Mesendoderm (in vitro differentiated cells): ENCODE data around the gene ZNRF3.

Experiments used
- DNase-seq: peaks from one replicate; pipeline ENCODE4 v3.0.0; 2013
- H2AK5ac ChIP-seq: 2 replicates; pipeline ENCODE4 v1.6.1; 2013; ENCODE audit warnings: low read length, inconsistent platforms
- H2BK120ac ChIP-seq: 2 replicates; pipeline ENCODE4 v1.6.1; 2013; ENCODE audit warnings: low read depth, mild to moderate bottlenecking, low read length, moderate library complexity, mixed read lengths
- H2BK15ac ChIP-seq: replicated peaks from 2 replicates; pipeline ENCODE4 v1.6.1; 2013; ENCODE audit warnings: low read depth, mild to moderate bottlenecking, moderate library complexity
- H2BK5ac ChIP-seq: 2 replicates; pipeline ENCODE4 v1.6.1; 2013; ENCODE audit warnings: low read length, inconsistent platforms
- H3K18ac ChIP-seq: 2 replicates; pipeline ENCODE4 v1.6.1; 2013; ENCODE audit warnings: mild to moderate bottlenecking, low read length, mixed read lengths
- H3K23ac ChIP-seq: one replicate; pipeline ENCODE4 v1.6.1; 2013; ENCODE audit warnings: low read length
- H3K27ac ChIP-seq: 2 replicates; pipeline ENCODE4 v1.5.1; 2013; ENCODE audit warnings: low read depth, mild to moderate bottlenecking, inconsistent platforms, low read length, moderate library complexity
- H3K27me3 ChIP-seq: 2 replicates; pipeline ENCODE4 v1.6.1; 2013; ENCODE audit warnings: low read length, control low read depth, mild to moderate bottlenecking, inconsistent platforms; ENCODE audit not compliant: insufficient read depth, poor library complexity
- H3K36me3 ChIP-seq: 2 replicates; pipeline ENCODE4 v1.6.1; 2013; ENCODE audit warnings: low read length, inconsistent platforms; ENCODE audit not compliant: control insufficient read depth, insufficient read depth
- H3K4ac ChIP-seq: one replicate; pipeline ENCODE4 v1.6.1; 2013; ENCODE audit warnings: low read depth, mild to moderate bottlenecking, low read length, moderate library complexity
- H3K4me1 ChIP-seq: 2 replicates; pipeline ENCODE4 v1.6.1; 2013; ENCODE audit warnings: low read depth, low read length, inconsistent platforms; ENCODE audit not compliant: control insufficient read depth
- H3K4me2 ChIP-seq: 2 replicates; pipeline ENCODE4 v1.6.1; 2013; ENCODE audit warnings: low read length
- H3K4me3 ChIP-seq: 2 replicates; pipeline ENCODE4 v1.5.1; 2013; ENCODE audit warnings: mild to moderate bottlenecking, low read length
- H3K56ac ChIP-seq: one replicate; pipeline ENCODE4 v1.6.1; 2013; ENCODE audit warnings: low read length
- H3K79me1 ChIP-seq: 2 replicates; pipeline ENCODE4 v1.6.1; 2013; ENCODE audit warnings: low read length, inconsistent platforms
- H3K79me2 ChIP-seq: 2 replicates; pipeline ENCODE4 v1.6.1; 2013; ENCODE audit warnings: mild to moderate bottlenecking, low read length; ENCODE audit not compliant: control insufficient read depth, insufficient read depth
- H3K9ac ChIP-seq: 2 replicates; pipeline ENCODE4 v1.6.1; 2013; ENCODE audit warnings: low read length, inconsistent platforms
- H4K5ac ChIP-seq: one replicate; pipeline ENCODE4 v1.6.1; 2013; ENCODE audit warnings: low read length
- H4K8ac ChIP-seq: one replicate; pipeline ENCODE4 v1.6.1; 2013; ENCODE audit warnings: low read depth, mild to moderate bottlenecking, control low read depth, low read length, moderate library complexity
- WGBS: extraction: QIAGEN DNeasy Blood & Tissue Kit; methylation state at CpG from one replicate; pipeline ENCODE4 v1.1.7; 2013; ENCODE audit warnings: low lambda C conversion rate, missing lambda C conversion rate; ENCODE audit not compliant: insufficient coverage; ENCODE audit errors: extremely low coverage; 5-methylcytosine and 5-hydroxymethylcytosine counted together

Gene ZNRF3

GRCh38 chr22:29028468-29028867 is 145.1 kb downstream of the ZNRF3 start:
- H3K27me3 ChIP-seq, result no peaks in the 10 kb centered on the region
- no peak overlapping the region for H2BK15ac ChIP-seq
- no peak overlapping the region for H3K56ac ChIP-seq
- peaks cover 6% of the 10 kb centered on the region for H3K79me1 ChIP-seq
- no peak overlapping the region for H4K8ac ChIP-seq
- H3K4me1 ChIP-seq, result peaks cover 24% of the 10 kb centered on the region
- no peak overlapping the region for H2BK5ac ChIP-seq
- no peak overlapping the region for H3K23ac ChIP-seq
- peak overlapping the region; percentile 29 for H3K18ac ChIP-seq
- no peak overlapping the region for H4K5ac ChIP-seq
- WGBS, result no CpG with 5 or more reads among the region's 4 CpGs
- H3K4me2 ChIP-seq, result no peak overlapping the region
- H3K36me3 ChIP-seq, result no peaks in the 10 kb centered on the region
- no peak overlapping the region for H3K4me3 ChIP-seq
- peaks cover 2% of the 10 kb centered on the region for H3K79me2 ChIP-seq
- no peak overlapping the region for H2BK120ac ChIP-seq
- peak overlapping the region; percentile 22 for H3K4ac ChIP-seq
- H2AK5ac ChIP-seq, result no peak overlapping the region
- H3K9ac ChIP-seq, result no peak overlapping the region
- H3K27ac ChIP-seq, result no peak overlapping the region
- no peak for DNase-seq

DNA sequence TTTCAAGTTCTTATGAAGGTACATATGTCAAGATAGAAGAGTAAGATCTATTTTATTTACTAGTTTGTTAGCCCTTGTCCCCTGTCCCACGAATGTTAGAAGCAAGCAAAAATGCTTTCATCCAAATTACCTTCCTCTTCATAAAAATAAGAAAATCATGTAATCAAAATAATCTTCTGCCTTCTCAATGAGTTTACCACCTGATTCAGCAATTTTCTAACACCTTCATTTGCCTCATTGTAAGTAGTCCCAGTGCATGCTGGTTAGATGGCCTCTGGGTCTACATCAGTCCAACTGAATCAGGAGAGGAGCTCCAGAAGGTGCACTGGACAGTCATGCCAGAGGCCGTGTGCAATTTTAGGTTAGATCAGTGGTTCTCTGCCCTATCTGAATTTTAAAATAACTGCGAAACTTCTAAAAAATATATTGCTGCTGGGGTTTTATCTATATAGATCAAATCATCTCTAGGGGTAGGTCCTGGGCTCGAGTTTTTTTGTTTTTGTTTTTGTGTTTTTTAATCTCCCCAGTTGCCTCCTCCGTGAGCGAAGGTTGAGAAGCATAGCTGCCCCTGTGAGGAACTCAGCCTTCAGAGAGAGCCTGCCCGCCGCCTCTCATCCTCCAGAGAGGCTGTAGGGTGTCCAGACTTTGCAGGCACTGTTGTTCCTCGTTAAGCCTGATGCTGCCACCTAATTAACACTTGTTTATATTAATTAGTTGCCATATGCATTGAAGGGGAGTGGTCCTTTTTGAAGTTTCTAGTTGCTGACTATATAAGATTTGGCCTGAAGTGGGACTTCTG is 146.0 kb downstream of the ZNRF3 start:
- DNase-seq, result no peak
- Histone ChIP-seq H4K5ac (no peak overlapping the region), H3K79me2 (peaks cover 9% of the 10 kb centered on the region), H2AK5ac (no peak overlapping the region), H2BK120ac (no peak overlapping the region), H3K27ac (peak overlapping the region; percentile 95), H3K4me2 (peak overlapping the region; percentile 5), H3K18ac (peak overlapping the region; percentile 77), H3K56ac (peak overlapping the region; percentile 4), H3K23ac (no peak overlapping the region), H2BK15ac (no peak overlapping the region), H3K79me1 (peaks cover 14% of the 10 kb centered on the region), H2BK5ac (no peak overlapping the region), H4K8ac (no peak overlapping the region), H3K27me3 (no peaks in the 10 kb centered on the region), H3K4me1 (peaks cover 24% of the 10 kb centered on the region), H3K9ac (no peak overlapping the region), H3K4me3 (no peak overlapping the region), H3K4ac (peak overlapping the region; percentile 77), H3K36me3 (no peaks in the 10 kb centered on the region)
- WGBS, result no CpG with 5 or more reads among the region's 9 CpGs

DNA sequence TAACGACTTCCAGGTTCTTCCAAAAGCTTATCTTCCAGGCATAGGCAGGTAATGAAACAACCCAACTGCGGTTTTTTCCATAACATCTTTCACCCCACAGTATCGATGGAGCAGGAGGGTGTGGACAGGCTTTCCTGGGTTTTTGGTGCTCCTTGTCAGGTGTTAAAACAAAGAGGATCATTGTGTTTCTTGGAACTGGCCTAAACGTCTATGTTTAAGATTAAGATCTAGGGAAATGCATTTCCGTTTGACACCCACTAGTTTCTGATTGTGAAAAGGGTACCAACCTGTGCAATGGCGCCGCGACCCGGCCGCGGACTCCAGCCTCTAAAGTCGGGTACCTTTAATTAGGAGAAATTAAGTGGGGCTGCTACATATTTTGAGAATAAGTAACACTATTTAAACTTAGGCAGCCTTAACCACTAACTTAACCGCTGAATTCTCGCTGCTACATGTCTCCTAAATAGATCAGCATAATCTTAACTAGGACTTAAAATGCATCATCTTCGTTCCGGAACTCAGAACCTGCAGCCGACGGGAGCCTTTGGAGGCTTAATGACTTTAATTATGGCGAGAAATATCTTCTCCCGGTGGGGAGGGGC is 146.7 kb downstream of the ZNRF3 start:
- no peak overlapping the region for H2AK5ac ChIP-seq
- no CpG with 5 or more reads among the region's 20 CpGs for WGBS
- H3K27ac ChIP-seq, result peak overlapping the region; percentile 95
- H3K79me2 ChIP-seq, result peaks cover 11% of the 10 kb centered on the region
- H4K5ac ChIP-seq, result no peak overlapping the region
- no peak overlapping the region for H4K8ac ChIP-seq
- H3K4me1 ChIP-seq, result peaks cover 24% of the 10 kb centered on the region
- no peaks in the 10 kb centered on the region for H3K27me3 ChIP-seq
- no peak overlapping the region for H3K9ac ChIP-seq
- H3K56ac ChIP-seq, result peak overlapping the region; percentile 80
- peak; percentile 91 for DNase-seq
- H3K36me3 ChIP-seq, result no peaks in the 10 kb centered on the region
- H3K79me1 ChIP-seq, result peaks cover 17% of the 10 kb centered on the region
- H3K4ac ChIP-seq, result peak overlapping the region; percentile 58
- peak overlapping the region; percentile 5 for H3K4me2 ChIP-seq
- no peak overlapping the region for H2BK5ac ChIP-seq
- no peak overlapping the region for H3K4me3 ChIP-seq
- H2BK15ac ChIP-seq, result no peak overlapping the region
- H3K18ac ChIP-seq, result peak overlapping the region; percentile 85
- peak overlapping the region; percentile 47 for H2BK120ac ChIP-seq
- no peak overlapping the region for H3K23ac ChIP-seq

GRCh38 chr22:29030618-29031226 is 147.3 kb downstream of the ZNRF3 start:
- H3K79me2 ChIP-seq, result peaks cover 11% of the 10 kb centered on the region

GRCh38 chr22:29031227-29032011 is 148.0 kb downstream of the ZNRF3 start:
- Histone ChIP-seq H3K27ac (peak overlapping the region; percentile 95), H4K8ac (no peak overlapping the region), H4K5ac (peak overlapping the region; percentile 15), H3K4me3 (no peak overlapping the region), H3K36me3 (no peaks in the 10 kb centered on the region), H2BK5ac (peak overlapping the region; percentile 58), H2BK15ac (no peak overlapping the region), H3K79me2 (peaks cover 11% of the 10 kb centered on the region), H3K4me2 (peak overlapping the region; percentile 19), H3K9ac (peak overlapping the region; percentile 28), H3K18ac (peak overlapping the region; percentile 85), H3K56ac (peak overlapping the region; percentile 66), H3K23ac (no peak overlapping the region), H3K4me1 (peaks cover 24% of the 10 kb centered on the region), H2BK120ac (peak overlapping the region; percentile 19), H2AK5ac (no peak overlapping the region), H3K4ac (peak overlapping the region; percentile 89), H3K27me3 (no peaks in the 10 kb centered on the region), H3K79me1 (peaks cover 16% of the 10 kb centered on the region)
- no CpG with 5 or more reads among the region's 18 CpGs for WGBS
- peak; percentile 99 for DNase-seq

More at GRCh38 chr22:29030618-29031226, 147.3 kb downstream of the ZNRF3 start:
- no CpG with 5 or more reads among the region's 32 CpGs for whole genome bisulfite sequencing
- Histone ChIP-seq H2AK5ac (no peak overlapping the region), H2BK5ac (peak overlapping the region; percentile 58), H3K4me1 (peaks cover 24% of the 10 kb centered on the region), H3K79me1 (peaks cover 17% of the 10 kb centered on the region), H3K4ac (peak overlapping the region; percentile 89), H3K27ac (peak overlapping the region; percentile 95), H2BK15ac (no peak overlapping the region), H3K56ac (peak overlapping the region; percentile 80), H3K9ac (peak overlapping the region; percentile 28), H2BK120ac (peak overlapping the region; percentile 88), H3K36me3 (no peaks in the 10 kb centered on the region), H3K23ac (no peak overlapping the region), H3K4me3 (no peak overlapping the region), H4K8ac (no peak overlapping the region), H4K5ac (no peak overlapping the region), H3K27me3 (no peaks in the 10 kb centered on the region), H3K18ac (peak overlapping the region; percentile 85), H3K4me2 (peak overlapping the region; percentile 19)
- DNase-seq, result peak; percentile 95
